Glutamatergic neuron (in vitro differentiated cells): ENCODE results near the gene CLIC3. TPM values are rescaled to one million over a fixed set of nuclear protein-coding genes. Genes with fewer than 3 reads are reported as not detected.

Experiments
- DNase-seq: peaks from one replicate; pipeline ENCODE4 v3.0.0; 2022
- H3K27ac Mint-ChIP-seq: one replicate; pipeline ENCODE4 v1.8.0; 2020; ENCODE audit warnings: mild to moderate bottlenecking, mixed read lengths, inconsistent platforms; ENCODE audit not compliant: unreplicated experiment
- H3K27me3 Mint-ChIP-seq: one replicate; pipeline ENCODE4 v1.8.0; 2020; ENCODE audit warnings: mild to moderate bottlenecking, moderate library complexity, mixed read lengths, inconsistent platforms; ENCODE audit not compliant: unreplicated experiment
- H3K36me3 Mint-ChIP-seq: one replicate; pipeline ENCODE4 v1.8.0; 2020; ENCODE audit warnings: mild to moderate bottlenecking, mixed read lengths, inconsistent platforms; ENCODE audit not compliant: unreplicated experiment
- H3K4me1 Mint-ChIP-seq: one replicate; pipeline ENCODE4 v1.8.0; 2020; ENCODE audit warnings: mild to moderate bottlenecking, low read depth, mixed read lengths, inconsistent platforms; ENCODE audit not compliant: unreplicated experiment
- H3K4me3 Mint-ChIP-seq: one replicate; pipeline ENCODE4 v1.8.0; 2020; ENCODE audit warnings: mild to moderate bottlenecking, mixed read lengths, inconsistent platforms; ENCODE audit not compliant: unreplicated experiment
- H3K9me3 Mint-ChIP-seq: one replicate; pipeline ENCODE4 v1.8.0; 2020; ENCODE audit warnings: mild to moderate bottlenecking, moderate library complexity, mixed read lengths, inconsistent platforms; ENCODE audit not compliant: unreplicated experiment
- CTCF ChIP-seq: fragments of 200-600 bp; sonication (generic); IDR thresholded peaks from one replicate; pipeline ENCODE4 v1.5.0; 2021; ENCODE audit not compliant: partially characterized antibody, unreplicated experiment
- total RNA-seq: library from RNA; stranded (reverse); fragmentation: NEBNext Ultra II Directional; extraction: Animal tissue kit (Norgen Biotek cat#: 25700); gene quantifications from one replicate; pipeline ENCODE4 v1.2.1, GENCODE V29; 2021; ENCODE audit not compliant: unreplicated experiment

The CLIC3 gene
- total RNA-seq, 1 donor from 2014 or later = not detected

GRCh38 chr9:137038916-137039315 lies 42.5 kb upstream of the CLIC3 start:
- H3K9me3 Mint-ChIP-seq = peaks cover 4% of the 10 kb centered on the region
- DNase-seq = no peak
- no peak for TF ChIP-seq CTCF
- H3K4me1 Mint-ChIP-seq = no peaks in the 10 kb centered on the region
- H3K27ac Mint-ChIP-seq = no peak overlapping the region
- no peaks in the 10 kb centered on the region for H3K36me3 Mint-ChIP-seq
- no peak overlapping the region for H3K4me3 Mint-ChIP-seq
- no peaks in the 10 kb centered on the region for H3K27me3 Mint-ChIP-seq

GRCh38 chr9:137037483-137037882 lies 41.1 kb upstream of the CLIC3 start:
- DNase-seq = no peak
- Mint-ChIP-seq H3K9me3 (peaks cover 4% of the 10 kb centered on the region), H3K36me3 (no peaks in the 10 kb centered on the region), H3K27ac (no peak overlapping the region), H3K27me3 (peaks cover 4% of the 10 kb centered on the region), H3K4me3 (no peak overlapping the region), H3K4me1 (no peaks in the 10 kb centered on the region)
- TF ChIP-seq CTCF = no peak

GRCh38 chr9:137037035-137037434 lies 40.7 kb upstream of the CLIC3 start:
- Mint-ChIP-seq H3K27ac (no peak overlapping the region), H3K4me1 (no peaks in the 10 kb centered on the region), H3K4me3 (no peak overlapping the region), H3K27me3 (peaks cover 4% of the 10 kb centered on the region), H3K9me3 (peaks cover 4% of the 10 kb centered on the region), H3K36me3 (no peaks in the 10 kb centered on the region)
- DNase-seq = no peak
- TF ChIP-seq CTCF = no peak

GRCh38 chr9:137035937-137036336 lies 39.6 kb upstream of the CLIC3 start:
- Mint-ChIP-seq H3K9me3 (peaks cover 4% of the 10 kb centered on the region), H3K27me3 (peaks cover 4% of the 10 kb centered on the region), H3K27ac (no peak overlapping the region), H3K4me3 (no peak overlapping the region), H3K4me1 (peaks cover 2% of the 10 kb centered on the region), H3K36me3 (no peaks in the 10 kb centered on the region)
- no peak for TF ChIP-seq CTCF
- DNase-seq = no peak

- Mint-ChIP-seq H3K36me3 (no peaks in the 10 kb centered on the region), H3K27me3 (peaks cover 4% of the 10 kb centered on the region), H3K9me3 (peaks cover 4% of the 10 kb centered on the region), H3K27ac (no peak overlapping the region), H3K4me1 (peaks cover 2% of the 10 kb centered on the region), H3K4me3 (no peak overlapping the region)
- peak; percentile 61 for TF ChIP-seq CTCF
- DNase-seq = no peak
Observed at GRCh38 chr9:137035507-137035834, 39.1 kb upstream of the CLIC3 start.
